Activated T-cell treated with anti-CD3 and anti-CD28 coated beads for 1 hour (primary cell): Measurements from ENCODE around the gene LRRC8E.
"Not testable (repeated sequence)": the region's sequence is repeated elsewhere in the genome, so short reads cannot be mapped to it uniquely, and the experiment has no call there.

Source experiments
- DNase-seq: peaks from one replicate; pipeline ENCODE4 v3.0.0-alpha.2; 2020; ENCODE audit warnings: low read depth

Gene LRRC8E

GRCh38 chr19:7908742-7909461 is 20.6 kb downstream of the LRRC8E start:
- DNase-seq, result no peak

- no peak for DNase-seq
These were observed 21.3 kb downstream of the LRRC8E start for GRCh38 chr19:7909471-7910067.

DNA sequence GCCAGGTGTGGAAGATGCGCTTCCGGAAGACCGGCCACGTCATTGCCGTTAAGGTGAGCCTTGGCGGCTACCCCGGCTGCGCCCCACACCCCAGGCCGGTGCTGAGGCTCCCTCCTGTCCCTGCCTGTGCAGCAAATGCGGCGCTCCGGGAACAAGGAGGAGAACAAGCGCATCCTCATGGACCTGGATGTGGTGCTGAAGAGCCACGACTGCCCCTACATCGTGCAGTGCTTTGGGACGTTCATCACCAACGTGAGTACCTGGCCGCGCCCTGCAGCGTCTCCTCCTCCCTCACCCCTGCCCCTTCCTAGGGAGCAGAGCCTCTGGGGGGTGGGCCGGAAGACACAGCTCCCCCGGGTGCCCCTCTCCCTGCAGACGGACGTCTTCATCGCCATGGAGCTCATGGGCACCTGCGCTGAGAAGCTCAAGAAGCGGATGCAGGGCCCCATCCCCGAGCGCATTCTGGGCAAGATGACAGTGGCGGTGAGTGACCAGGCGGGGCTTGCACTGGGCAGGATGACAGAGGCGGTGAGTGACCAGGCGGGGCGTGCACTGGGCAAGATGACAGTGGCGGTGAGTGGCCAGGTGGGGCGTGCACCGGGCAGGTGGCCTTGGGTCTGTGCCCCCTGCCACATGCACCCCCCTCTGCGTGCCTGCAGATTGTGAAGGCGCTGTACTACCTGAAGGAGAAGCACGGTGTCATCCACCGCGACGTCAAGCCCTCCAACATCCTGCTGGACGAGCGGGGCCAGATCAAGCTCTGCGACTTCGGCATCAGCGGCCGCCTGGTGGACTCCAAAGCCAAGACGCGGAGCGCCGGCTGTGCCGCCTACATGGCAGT is 22.2 kb downstream of the LRRC8E start:
- DNase-seq, result no peak

GRCh38 chr19:7911508-7912143 is 23.3 kb downstream of the LRRC8E start:
- DNase-seq, result no peak

DNA sequence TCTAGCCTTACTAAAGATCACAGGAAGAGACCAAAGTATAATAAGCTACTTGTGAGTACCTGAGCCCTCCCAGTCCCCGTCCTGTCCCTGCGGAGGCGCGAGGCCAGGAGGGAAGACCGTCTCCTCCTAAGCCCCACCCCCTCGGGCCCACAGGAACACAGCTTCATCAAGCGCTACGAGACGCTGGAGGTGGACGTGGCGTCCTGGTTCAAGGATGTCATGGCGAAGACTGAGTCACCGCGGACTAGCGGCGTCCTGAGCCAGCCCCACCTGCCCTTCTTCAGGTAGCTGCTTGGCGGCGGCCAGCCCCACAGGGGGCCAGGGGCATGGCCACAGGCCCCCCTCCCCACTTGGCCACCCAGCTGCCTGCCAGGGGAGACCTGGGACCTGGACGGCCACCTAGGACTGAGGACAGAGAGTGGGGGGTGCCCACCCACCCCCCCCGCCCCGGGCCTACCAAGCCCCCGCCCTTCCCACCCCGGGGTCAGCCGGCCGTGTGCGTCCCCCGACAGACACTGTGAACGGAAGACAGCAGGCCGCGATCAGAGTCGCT is 23.9 kb downstream of the LRRC8E start:
- no peak for DNase-seq

GRCh38 chr19:7912697-7913564 is 24.6 kb downstream of the LRRC8E start:
- DNase-seq, result no peak

- DNase-seq, result no peak
These were observed 25.3 kb downstream of the LRRC8E start for GRCh38 chr19:7913652-7914051.

DNA sequence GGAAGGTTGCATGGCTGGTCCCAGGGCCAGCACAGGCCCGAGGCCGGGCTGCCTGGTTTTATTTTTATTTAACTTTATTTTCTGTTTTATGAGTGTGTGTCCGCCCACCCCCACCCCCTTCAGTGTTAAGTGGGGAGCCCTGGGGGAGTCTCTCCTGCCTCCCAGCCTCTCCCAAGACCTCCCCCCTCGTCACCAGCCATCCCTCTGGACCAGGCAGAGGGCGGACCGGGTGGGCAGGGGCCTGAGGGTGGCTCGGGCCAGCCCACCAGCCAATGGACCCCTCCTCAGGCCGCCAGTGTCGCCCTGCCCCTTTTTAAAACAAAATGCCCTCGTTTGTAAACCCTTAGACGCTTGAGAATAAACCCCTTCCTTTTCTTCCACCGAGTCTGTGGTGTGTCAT is 25.8 kb downstream of the LRRC8E start:
- no peak for DNase-seq

- DNase-seq, result no peak
These were observed 26.3 kb downstream of the LRRC8E start, which contains the start of gene TGFBR3L for GRCh38 chr19:7914598-7915045. TGFBR3L (plus strand) TSS chr19:7914830.

DNA sequence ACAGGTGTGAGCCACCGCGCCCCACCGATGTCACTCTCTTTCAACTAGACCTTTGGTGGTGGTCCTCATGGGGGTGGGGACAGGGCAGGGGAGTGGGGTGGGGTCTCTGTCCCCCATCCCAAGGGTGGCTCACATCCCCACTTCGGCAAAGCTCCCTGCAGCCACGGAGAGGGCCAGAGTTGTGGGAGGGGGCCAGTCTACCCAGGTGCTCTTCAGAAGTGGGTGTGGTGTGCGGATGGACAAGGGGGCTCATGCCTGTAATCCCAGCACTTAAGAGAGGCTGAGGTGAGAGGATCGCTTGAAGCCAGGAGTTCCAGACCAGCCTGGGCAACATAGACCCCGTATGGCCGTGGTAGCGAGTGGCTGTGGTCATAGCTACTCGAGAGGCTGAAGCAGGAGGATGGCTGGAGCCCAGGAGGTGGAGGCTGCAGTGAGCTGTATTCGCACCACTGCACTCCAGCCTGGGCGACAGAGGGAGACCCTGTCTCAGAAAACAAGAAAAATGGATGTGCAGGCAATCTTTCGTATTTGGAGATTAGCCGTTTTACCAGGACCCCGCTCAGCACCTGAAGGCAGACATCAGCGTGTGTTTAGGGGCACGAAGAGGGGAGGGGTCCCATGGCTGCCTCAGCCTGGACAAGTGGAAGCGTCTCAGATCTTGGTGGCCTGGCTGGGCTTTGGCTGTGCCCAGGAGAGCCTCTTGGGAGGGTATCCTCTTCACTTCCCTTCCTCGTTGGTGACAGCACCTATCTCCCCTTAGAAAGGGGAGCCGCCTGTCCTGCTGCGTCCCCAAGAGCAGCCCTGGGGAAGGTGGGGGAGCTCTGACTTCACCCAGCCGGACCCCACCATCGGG is 27.2 kb downstream of the LRRC8E start:
- no peak for DNase-seq

- DNase-seq, result no peak
These were observed 28.0 kb downstream of the LRRC8E start for GRCh38 chr19:7916103-7916954.

GRCh38 chr19:7916955-7917266 is 28.6 kb downstream of the LRRC8E start:
- no peak for DNase-seq

DNA sequence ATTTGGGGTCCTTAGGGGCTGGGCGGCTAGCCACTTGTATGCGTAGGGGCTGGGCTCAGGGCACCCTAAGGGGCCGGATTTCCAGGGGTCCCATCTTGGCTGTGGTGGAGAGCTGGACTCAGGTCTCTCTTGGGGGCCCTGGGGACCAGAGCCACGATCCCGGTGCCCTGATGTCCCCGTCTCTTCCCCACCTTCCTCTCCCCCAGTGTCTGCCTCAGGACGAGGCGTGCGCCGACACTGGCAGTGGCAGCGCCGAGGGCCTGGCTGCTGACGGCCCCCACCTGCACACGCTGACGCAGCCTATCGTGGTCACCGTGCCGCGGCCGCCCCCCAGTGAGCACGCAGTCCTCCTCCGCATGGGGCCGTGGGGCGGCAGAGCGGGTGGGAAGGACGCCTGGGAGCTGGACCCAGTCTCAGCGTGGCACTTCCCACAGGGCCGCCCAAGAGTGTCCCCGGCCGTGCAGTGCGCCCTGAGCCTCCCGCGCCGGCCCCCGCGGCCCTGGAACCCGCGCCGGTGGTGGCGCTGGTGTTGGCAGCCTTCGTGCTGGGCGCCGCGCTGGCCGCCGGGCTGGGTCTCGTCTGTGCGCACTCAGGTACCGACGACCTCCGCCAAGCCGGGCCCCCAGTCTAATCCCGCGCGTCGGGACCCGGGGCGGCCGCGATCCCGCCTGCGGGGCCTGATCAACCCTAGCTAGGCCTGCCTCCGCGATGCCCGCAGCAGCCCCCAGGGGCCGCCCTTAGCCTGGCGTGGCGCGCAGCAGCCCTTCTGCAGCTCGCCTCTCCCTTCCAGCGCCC is 29.2 kb downstream of the LRRC8E start:
- DNase-seq, result peak; percentile 47

- DNase-seq, result not testable (repeated sequence)
These were observed 29.8 kb downstream of the LRRC8E start for GRCh38 chr19:7918062-7918614.

- no peak for DNase-seq
These were observed 30.5 kb downstream of the LRRC8E start for GRCh38 chr19:7918615-7919421.

GRCh38 chr19:7919610-7920518 is 31.6 kb downstream of the LRRC8E start, which contains the start of gene SNAPC2:
SNAPC2 (plus strand) TSS chr19:7920338; CDS start chr19:7920367, 29 bp downstream.
- DNase-seq, result peak; percentile 95
